H9 (cell line): Measurements from ENCODE around the gene KIAA1614. TPM values are rescaled to one million over a fixed set of nuclear protein-coding genes. Genes with fewer than 3 reads are reported as not detected.

ENCODE experiments used
- DNase-seq: peaks from one replicate; pipeline ENCODE4 v3.0.0-alpha.2; 2017
- H2AFZ ChIP-seq: one replicate; pipeline ENCODE4 v1.6.1; 2013; ENCODE audit warnings: mild to moderate bottlenecking, low read length, control low read depth, moderate library complexity
- H2AK5ac ChIP-seq: 2 replicates; pipeline ENCODE4 v1.6.1; 2013; ENCODE audit warnings: low read length, control low read depth, mixed read lengths; ENCODE audit not compliant: insufficient read length
- H2BK120ac ChIP-seq: one replicate; pipeline ENCODE4 v1.6.1; 2013; ENCODE audit warnings: low read depth, mild to moderate bottlenecking, low read length, control low read depth, inconsistent platforms; ENCODE audit not compliant: poor library complexity, severe bottlenecking
- H2BK12ac ChIP-seq: 2 replicates; pipeline ENCODE4 v1.6.1; 2013; ENCODE audit warnings: low read length, control low read depth, mixed read lengths, low read depth; ENCODE audit not compliant: insufficient read length
- H2BK15ac ChIP-seq: 2 replicates; pipeline ENCODE4 v1.6.1; 2013; ENCODE audit warnings: low read depth, low read length, control low read depth
- H2BK20ac ChIP-seq: one replicate; pipeline ENCODE4 v1.6.1; 2013; ENCODE audit warnings: low read depth, mild to moderate bottlenecking, low read length, control low read depth, inconsistent platforms; ENCODE audit not compliant: poor library complexity, severe bottlenecking
- H2BK5ac ChIP-seq: 2 replicates; pipeline ENCODE4 v1.6.1; 2013; ENCODE audit warnings: low read length, control low read depth, mixed read lengths; ENCODE audit not compliant: insufficient read length
- H3K14ac ChIP-seq: 2 replicates; pipeline ENCODE4 v1.6.1; 2013; ENCODE audit warnings: low read length, control low read depth; ENCODE audit not compliant: insufficient read depth
- H3K18ac ChIP-seq: 2 replicates; pipeline ENCODE4 v1.6.1; 2013; ENCODE audit warnings: low read depth, mild to moderate bottlenecking, mixed read lengths, low read length, control low read depth; ENCODE audit not compliant: insufficient read length
- H3K23ac ChIP-seq: 2 replicates; pipeline ENCODE4 v1.6.1; 2013; ENCODE audit warnings: low read length, control low read depth, mixed read lengths, low read depth; ENCODE audit not compliant: insufficient read length
- H3K23me2 ChIP-seq: 2 replicates; pipeline ENCODE4 v1.6.1; 2013; ENCODE audit warnings: low read depth, mild to moderate bottlenecking, mixed read lengths, low read length, control low read depth; ENCODE audit not compliant: insufficient read length, poor library complexity, severe bottlenecking
- H3K27ac ChIP-seq: 2 replicates; pipeline ENCODE4 v1.5.1; 2013; ENCODE audit warnings: low read length, control low read depth, mixed read lengths, low read depth; ENCODE audit not compliant: insufficient read length
- H3K27me3 ChIP-seq: 2 replicates; pipeline ENCODE4 v1.6.1; 2013; ENCODE audit warnings: low read length, control low read depth, inconsistent platforms; ENCODE audit not compliant: insufficient read depth
- H3K4ac ChIP-seq: 2 replicates; pipeline ENCODE4 v1.6.1; 2013; ENCODE audit warnings: low read depth, mild to moderate bottlenecking, control low read depth, inconsistent platforms, low read length, moderate library complexity
- H3K4me1 ChIP-seq: 2 replicates; pipeline ENCODE4 v1.6.1; 2013; ENCODE audit warnings: low read length, control low read depth, inconsistent platforms; ENCODE audit not compliant: insufficient read depth
- H3K4me2 ChIP-seq: 2 replicates; pipeline ENCODE4 v1.6.1; 2013; ENCODE audit warnings: low read length, control low read depth, mixed read lengths; ENCODE audit not compliant: insufficient read length, insufficient read depth
- H3K56ac ChIP-seq: 2 replicates; pipeline ENCODE4 v1.6.1; 2013; ENCODE audit warnings: low read depth, mild to moderate bottlenecking, mixed read lengths, low read length, control low read depth; ENCODE audit not compliant: insufficient read length
- H3K79me1 ChIP-seq: 2 replicates; pipeline ENCODE4 v1.6.1; 2013; ENCODE audit warnings: low read depth, mild to moderate bottlenecking, moderate library complexity, low read length, control low read depth, inconsistent platforms; ENCODE audit not compliant: insufficient read depth, poor library complexity, severe bottlenecking
- H3K79me2 ChIP-seq: 2 replicates; pipeline ENCODE4 v1.6.1; 2013; ENCODE audit warnings: low read length, control low read depth, inconsistent platforms; ENCODE audit not compliant: insufficient read depth
- H3K9ac ChIP-seq: 2 replicates; pipeline ENCODE4 v1.6.1; 2013; ENCODE audit warnings: low read length, control low read depth, mixed read lengths; ENCODE audit not compliant: insufficient read length; ENCODE audit errors: extremely low read depth
- H3K9me3 ChIP-seq: one replicate; pipeline ENCODE4 v1.6.1; 2013; ENCODE audit warnings: low read depth, low read length, inconsistent platforms; ENCODE audit not compliant: control insufficient read depth
- H3T11ph ChIP-seq: one replicate; pipeline ENCODE4 v1.6.1; 2013; ENCODE audit warnings: mild to moderate bottlenecking, low read length, control low read depth, inconsistent platforms
- H4K20me1 ChIP-seq: one replicate; pipeline ENCODE4 v1.6.1; 2013; ENCODE audit not compliant: control insufficient read depth, insufficient read length, insufficient read depth
- H4K5ac ChIP-seq: 2 replicates; pipeline ENCODE4 v1.6.1; 2013; ENCODE audit warnings: low read depth, mild to moderate bottlenecking, mixed read lengths, low read length, control low read depth; ENCODE audit not compliant: insufficient read length
- H4K8ac ChIP-seq: replicated peaks from 2 replicates; pipeline ENCODE4 v1.6.1; 2013; ENCODE audit warnings: low read length, control low read depth, mixed read lengths, low read depth; ENCODE audit not compliant: insufficient read length
- H4K91ac ChIP-seq: 2 replicates; pipeline ENCODE4 v1.6.1; 2013; ENCODE audit warnings: low read depth, mild to moderate bottlenecking, moderate library complexity, mixed read lengths, low read length, control low read depth; ENCODE audit not compliant: insufficient read length
- H3K27ac Mint-ChIP-seq, 3 experiments: 2 replicates in 2 of 3; 3 replicates in 1 of 3; pipeline ENCODE4 v1.8.0; 2020 to 2021; ENCODE audit warnings: mixed read lengths in 3 of 3, mild to moderate bottlenecking in 1 of 3, moderate library complexity in 1 of 3
- H3K27me3 Mint-ChIP-seq: 2 replicates; pipeline ENCODE4 v1.8.0; 2021; ENCODE audit warnings: low read depth, mild to moderate bottlenecking, moderate library complexity, mixed read lengths
- H3K36me3 Mint-ChIP-seq, 3 experiments: 2 replicates in 2 of 3; 3 replicates in 1 of 3; pipeline ENCODE4 v1.8.0; 2020 to 2021; ENCODE audit warnings: low read depth in 3 of 3, mixed read lengths in 3 of 3; ENCODE audit not compliant: insufficient read depth in 1 of 3
- H3K4me1 Mint-ChIP-seq, 2 experiments: 2 replicates each; pipeline ENCODE4 v1.8.0; 2020; ENCODE audit warnings: mixed read lengths in 2 of 2
- H3K4me3 Mint-ChIP-seq, 2 experiments: 2 replicates in 1 of 2; 3 replicates in 1 of 2; pipeline ENCODE4 v1.8.0; 2020 to 2021; ENCODE audit warnings: mild to moderate bottlenecking in 2 of 2, mixed read lengths in 2 of 2, moderate library complexity in 1 of 2
- H3K9me3 Mint-ChIP-seq, 2 experiments: 2 replicates in 1 of 2; 3 replicates in 1 of 2; pipeline ENCODE4 v1.8.0; 2020; ENCODE audit warnings: mild to moderate bottlenecking in 2 of 2, mixed read lengths in 2 of 2, moderate library complexity in 1 of 2
- CTCF ChIP-seq: fragments of 200-600 bp; sonication (generic); conservative IDR thresholded peaks from 3 replicates; pipeline ENCODE4 v1.8.0; 2021; ENCODE audit warnings: antibody characterized with exemption, mild to moderate bottlenecking
- WGBS: extraction: QIAGEN DNeasy Blood & Tissue Kit; methylation state at CpG from one replicate; pipeline ENCODE4 v1.1.7; 2013; ENCODE audit warnings: missing lambda C conversion rate, low lambda C conversion rate, mixed read lengths; ENCODE audit not compliant: insufficient read length; ENCODE audit errors: extremely low coverage; 5-methylcytosine and 5-hydroxymethylcytosine counted together
- total RNA-seq: library from RNA; stranded (reverse); gene quantifications from 2 replicates; pipeline ENCODE4 v1.2.1, GENCODE V29; 2021

The KIAA1614 gene
- total RNA-seq, 1 experiment from 2014 or later = 1.3 TPM

- H3K4me3 Mint-ChIP-seq = no peak overlapping the region
- Histone ChIP-seq H3K79me2 (no peaks in the 10 kb centered on the region), H4K8ac (no peak overlapping the region), H3K9me3 (no peaks in the 10 kb centered on the region), H2AK5ac (no peak overlapping the region), H3T11ph (no peak overlapping the region), H2BK5ac (no peak overlapping the region), H3K23me2 (no peaks in the 10 kb centered on the region), H3K18ac (no peak overlapping the region), H2BK12ac (no peak overlapping the region), H3K56ac (no peak overlapping the region), H2AFZ (no peak overlapping the region), H4K91ac (no peak overlapping the region), H3K4me1 (peaks cover 5% of the 10 kb centered on the region; the same call in 1 of the 2 replicates), H3K79me1 (no peaks in the 10 kb centered on the region), H2BK120ac (no peak overlapping the region), H2BK20ac (no peak overlapping the region), H3K9ac (no peak overlapping the region), H3K14ac (no peak overlapping the region), H3K4me2 (no peak overlapping the region), H3K27ac (no peak overlapping the region), H3K27me3 (no peaks in the 10 kb centered on the region), H2BK15ac (no peak overlapping the region), H3K23ac (no peak overlapping the region), H4K5ac (no peak overlapping the region), H4K20me1 (no peaks in the 10 kb centered on the region), H3K4ac (no peak overlapping the region)
- no peaks in the 10 kb centered on the region; a peak in 1 of 5 replicates for H3K9me3 Mint-ChIP-seq
- DNase-seq = no peak
- no peaks in the 10 kb centered on the region; the same call in 1 of the 2 replicates for H3K27me3 Mint-ChIP-seq
- WGBS = no CpG with 5 or more reads among the region's 3 CpGs
- TF ChIP-seq CTCF = no peak
- H3K4me1 Mint-ChIP-seq = peaks cover 14 to 28% of the 10 kb centered on the region in 2 experiments
- no peak overlapping the region for H3K27ac Mint-ChIP-seq
- no peaks in the 10 kb centered on the region; a peak in 1 of 7 replicates for H3K36me3 Mint-ChIP-seq
Measured at GRCh38 chr1:180896161-180896560, 16.5 kb upstream of the KIAA1614 start.
